ENCODE data around the gene AP1S3.

GRCh38 chr2:223711596-223712326 is 125.6 kb downstream of the AP1S3 start:
- no peak for TF ChIP-seq EZH2 (IDR thresholded peaks at IDR 0.05; ENCODE audit: low read length, unreplicated experiment)
- TF ChIP-seq EZH2phosphoT487 (IDR thresholded peaks at IDR 0.05; ENCODE audit: borderline replicate concordance, low read length) = no peak
- no peak for TF ChIP-seq CTCF (conservative IDR thresholded peaks at IDR 0.05; ENCODE audit: low read depth, low read length)

Data from PC-3 (cell line).